Dedifferentiated amniotic fluid mesenchymal stem cell (primary cell): ENCODE measurements around the gene RALGAPA1.
"Not testable (repeated sequence)": the region's sequence is repeated elsewhere in the genome, so short reads cannot be mapped to it uniquely, and the experiment has no call there.

Experiments
- DNase-seq: peaks from one replicate; pipeline ENCODE4 v3.0.0-alpha.2; 2016; ENCODE audit errors: extremely low spot score

RALGAPA1 gene

DNA sequence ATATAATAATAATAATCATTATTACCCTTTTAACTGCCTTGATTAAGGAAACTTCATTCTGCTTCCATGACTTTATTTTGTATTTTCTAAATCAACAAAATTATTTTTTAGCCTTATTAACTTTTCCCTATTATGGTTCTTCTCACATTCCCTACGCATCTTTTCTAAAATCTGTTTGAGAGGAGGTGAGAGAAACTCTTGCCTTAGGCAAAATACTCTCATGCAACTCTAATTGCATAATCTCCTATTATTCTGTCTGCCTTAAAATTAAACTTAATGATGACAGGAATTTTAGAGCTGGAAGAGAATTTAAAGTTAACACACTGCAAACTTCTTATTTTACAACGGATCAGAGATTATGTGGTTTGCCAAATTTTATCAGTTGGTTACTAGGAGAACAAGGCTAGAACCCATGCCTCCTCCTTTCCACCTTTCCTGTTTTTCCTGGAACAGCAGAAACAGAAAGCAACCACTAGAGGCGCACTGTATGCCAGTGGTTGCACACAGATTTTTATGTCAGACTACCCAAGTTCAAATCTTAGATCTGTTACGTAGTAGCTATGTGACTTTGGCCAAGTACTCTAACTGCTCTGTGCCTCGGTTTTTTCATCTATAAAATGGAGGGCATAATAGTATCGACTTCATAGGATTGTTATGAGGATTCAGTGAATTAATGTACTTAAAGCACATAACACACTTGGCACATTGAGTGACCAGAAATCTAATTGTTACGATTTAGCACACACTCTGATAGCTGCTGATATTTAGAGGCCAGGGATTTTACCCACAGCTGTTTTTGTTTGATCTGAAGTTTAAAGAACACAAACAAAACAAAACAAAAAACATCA lies 12.7 kb upstream of the RALGAPA1 start:
- peak; percentile 42 for DNase-seq

DNA sequence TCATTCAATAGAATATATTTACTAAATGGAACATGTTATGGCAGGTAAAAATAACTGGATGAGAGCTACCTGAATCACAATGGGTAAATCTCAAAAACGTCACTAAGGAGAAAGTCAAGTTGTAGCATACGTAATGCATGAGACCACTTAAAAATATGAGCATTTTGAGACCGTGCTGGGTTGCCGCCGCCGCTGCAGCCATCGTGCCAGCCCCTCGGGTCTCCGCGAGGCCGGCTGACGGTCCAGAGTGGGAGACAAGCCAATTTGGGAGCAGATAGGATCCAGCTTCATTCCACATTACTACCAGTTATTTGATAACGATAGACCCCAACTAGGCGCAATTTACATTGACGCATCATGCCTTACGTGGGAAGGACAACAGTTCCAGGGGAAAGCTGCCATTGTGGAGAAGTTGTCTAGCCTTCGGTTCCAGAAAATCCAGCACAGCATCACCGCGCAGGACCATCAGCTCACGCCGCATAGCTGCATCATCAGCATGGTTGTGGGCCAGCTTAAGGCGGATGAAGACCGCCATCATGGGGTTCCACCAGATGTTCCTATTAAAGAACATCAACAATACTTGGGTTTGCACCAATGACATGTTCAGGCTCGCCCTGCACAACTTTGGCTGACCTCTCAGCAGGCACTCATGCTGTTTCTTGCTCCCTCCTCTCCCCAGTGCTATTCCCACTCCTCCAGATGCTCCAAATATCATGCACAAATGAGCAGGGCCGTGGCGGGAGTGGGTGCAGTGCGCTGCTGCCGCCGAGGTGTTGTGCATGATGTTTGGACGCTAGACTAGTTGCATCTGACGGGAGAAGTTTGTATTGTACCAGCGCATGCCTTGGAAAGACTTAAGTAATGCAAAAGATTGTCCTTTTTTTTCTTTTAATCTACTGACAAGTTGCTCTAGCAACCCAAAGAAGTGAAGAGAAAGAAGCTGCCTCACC lies 10.8 kb upstream of the RALGAPA1 start:
- DNase-seq = peak; percentile 3

DNA sequence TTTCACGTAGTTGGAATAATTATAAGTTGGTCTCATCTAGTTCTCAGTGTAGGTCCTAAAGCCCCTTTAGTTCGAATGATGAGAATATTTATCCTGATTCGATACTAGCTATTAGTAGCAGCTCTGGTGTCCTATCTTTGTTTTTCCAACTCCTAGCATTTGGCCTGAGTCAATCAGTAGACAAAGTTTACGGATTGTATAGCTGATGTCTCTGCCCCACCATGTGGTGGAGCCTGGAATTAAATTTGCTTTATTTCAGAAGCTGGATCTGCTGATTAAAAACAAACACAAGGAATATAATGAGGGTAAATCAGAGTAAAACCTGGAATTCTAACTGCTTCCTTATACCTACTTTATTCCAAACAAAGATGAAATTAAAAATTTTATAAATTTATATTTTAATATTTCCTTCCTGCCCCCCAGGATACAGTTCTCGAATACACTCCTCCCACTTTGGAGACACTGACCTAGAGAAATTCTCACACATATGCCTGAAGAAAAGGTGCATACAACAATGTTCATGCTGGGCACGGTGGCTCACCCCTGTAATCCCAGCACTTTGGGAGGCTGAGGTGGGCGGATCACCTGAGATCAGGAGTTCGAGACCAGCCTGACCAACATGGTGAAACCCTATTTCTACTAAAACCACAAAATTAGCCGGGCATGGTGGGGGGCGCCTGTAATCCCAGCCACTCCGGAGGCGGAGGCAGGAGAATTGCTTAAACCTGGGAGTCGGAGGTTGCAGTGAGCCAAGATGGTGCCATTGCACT lies 9.4 kb upstream of the RALGAPA1 start:
- DNase-seq = peak; percentile 55

DNA sequence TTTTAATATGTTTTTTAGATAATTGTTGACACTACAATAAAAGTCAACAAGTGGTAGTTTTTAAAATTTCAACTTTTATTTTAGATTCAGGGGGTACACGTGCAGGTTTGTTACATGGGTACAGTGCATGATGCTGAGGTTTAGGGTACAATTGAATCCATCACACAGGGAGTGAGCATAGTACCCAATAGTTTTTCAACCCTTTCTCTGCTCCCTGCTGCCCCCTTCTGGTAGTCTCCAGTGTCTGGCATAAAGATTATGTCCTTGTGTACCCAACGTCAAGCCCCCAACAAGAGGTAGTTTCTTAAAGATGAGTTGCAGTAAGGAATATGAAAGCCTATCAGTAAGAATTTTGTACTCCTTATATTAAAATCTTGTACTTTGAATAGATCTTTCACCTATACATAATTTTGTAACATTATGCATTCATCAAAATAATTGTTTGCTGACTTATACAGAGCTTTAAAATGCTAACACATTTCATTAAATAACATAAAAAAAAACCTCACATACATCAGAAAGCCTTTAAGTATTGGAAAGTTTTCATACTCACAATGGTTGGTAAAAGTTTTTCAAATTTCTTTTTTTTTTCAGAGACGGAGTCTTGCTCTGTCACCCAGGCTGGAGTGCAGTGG lies 5.4 kb upstream of the RALGAPA1 start:
- peak; percentile 47 for DNase-seq

DNA sequence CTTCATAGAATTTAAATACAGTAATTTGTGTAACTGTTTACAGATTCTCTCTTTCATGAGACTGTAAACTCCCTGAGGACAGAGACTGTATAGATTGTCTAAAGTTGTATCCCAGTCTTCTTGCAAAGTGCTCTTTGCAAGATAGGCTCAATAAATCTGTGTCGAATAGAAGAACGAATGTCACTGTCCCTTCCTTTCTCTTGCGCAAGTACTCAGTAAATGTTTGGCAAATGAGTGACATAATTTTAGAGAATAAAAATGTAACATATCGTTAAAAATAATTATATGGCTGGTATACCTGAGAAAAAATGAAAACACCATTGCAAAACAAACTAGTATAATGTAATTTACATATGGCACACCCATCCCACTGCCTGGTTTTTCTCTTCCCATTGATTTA lies 1.9 kb upstream of the RALGAPA1 start:
- no peak for DNase-seq

DNA sequence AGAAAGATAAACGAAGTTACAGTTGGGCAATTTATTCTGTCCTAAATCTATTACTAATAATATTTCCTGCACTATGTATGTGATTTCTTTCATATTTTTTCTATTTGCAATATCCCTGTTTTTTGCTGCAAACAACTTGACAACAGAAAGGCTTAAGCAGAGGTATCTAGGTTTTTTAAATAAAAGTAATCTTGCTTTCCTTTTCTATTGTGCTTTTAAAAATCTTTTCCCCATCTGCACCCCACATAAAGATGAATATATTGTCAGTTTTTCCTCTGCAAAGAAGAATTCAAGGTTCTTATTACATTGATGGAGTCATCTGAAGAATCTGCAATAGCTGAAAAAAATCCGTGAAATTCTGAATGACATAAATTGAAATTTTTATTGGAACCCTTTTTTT lies 502 bp upstream of the RALGAPA1 start:
- DNase-seq = no peak

DNA sequence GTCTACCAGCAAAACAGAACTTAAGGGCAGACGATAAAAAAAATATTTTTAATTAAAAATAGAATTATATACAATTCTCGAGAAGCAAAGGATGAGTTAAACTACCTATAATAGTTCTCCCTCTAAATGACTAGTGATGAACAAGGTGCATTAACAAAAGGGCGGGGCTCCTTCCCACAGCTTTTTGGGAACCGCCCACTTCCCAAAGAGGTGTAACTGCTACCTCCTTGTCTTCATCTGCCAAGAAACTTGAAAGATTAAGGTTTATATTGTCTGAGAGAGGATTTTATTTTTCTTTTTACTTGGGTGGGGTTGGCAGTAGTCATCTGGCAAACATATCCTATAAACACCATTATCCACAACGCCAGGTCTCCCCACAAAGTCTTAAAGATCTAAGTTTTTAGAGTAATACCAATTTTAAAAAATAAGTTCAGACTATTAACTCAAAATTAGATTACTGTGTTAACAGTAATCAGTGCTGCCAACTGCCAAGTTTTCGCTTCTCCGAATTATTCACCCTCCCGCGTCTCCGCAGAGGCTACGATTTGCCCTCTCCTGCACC lies 938 bp downstream of the RALGAPA1 start:
- no peak for DNase-seq

DNA sequence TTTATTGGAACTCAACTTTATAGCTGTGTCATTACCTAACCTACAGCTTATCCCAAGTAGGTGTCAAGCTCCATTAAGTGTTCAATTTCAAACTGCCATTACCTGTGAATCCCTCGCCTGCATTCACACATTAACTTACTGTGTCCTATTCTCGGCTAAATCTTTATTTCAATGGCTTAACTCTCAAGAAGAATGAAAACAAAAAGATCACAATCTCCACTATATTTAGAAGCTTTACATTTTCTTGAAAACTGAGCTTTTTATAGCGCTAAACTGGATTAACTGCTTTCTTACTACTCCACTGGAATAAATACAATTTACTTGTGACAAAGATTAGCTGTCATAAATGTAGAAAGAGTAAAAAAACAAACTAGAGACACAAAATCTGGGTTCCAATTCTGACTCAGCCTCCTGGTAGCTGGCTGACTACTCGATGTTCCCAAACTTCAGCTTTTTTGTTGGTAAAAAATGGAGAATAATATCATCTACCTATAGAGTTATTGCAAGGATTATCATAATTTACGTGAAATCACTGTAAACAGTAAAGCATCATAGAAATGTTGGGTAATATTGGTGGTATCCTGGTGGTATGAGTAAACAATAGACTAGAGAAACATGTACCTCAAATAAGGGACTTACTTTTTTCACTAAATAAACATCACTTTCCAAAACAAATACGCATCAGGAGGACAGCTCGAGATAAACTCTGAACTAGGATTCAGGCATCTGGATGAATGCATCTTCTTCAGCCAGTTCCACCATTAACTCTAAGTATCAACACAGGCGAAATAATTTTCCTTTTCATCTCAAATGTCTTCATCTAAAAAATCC lies 1.7 kb downstream of the RALGAPA1 start:
- DNase-seq = no peak

DNA sequence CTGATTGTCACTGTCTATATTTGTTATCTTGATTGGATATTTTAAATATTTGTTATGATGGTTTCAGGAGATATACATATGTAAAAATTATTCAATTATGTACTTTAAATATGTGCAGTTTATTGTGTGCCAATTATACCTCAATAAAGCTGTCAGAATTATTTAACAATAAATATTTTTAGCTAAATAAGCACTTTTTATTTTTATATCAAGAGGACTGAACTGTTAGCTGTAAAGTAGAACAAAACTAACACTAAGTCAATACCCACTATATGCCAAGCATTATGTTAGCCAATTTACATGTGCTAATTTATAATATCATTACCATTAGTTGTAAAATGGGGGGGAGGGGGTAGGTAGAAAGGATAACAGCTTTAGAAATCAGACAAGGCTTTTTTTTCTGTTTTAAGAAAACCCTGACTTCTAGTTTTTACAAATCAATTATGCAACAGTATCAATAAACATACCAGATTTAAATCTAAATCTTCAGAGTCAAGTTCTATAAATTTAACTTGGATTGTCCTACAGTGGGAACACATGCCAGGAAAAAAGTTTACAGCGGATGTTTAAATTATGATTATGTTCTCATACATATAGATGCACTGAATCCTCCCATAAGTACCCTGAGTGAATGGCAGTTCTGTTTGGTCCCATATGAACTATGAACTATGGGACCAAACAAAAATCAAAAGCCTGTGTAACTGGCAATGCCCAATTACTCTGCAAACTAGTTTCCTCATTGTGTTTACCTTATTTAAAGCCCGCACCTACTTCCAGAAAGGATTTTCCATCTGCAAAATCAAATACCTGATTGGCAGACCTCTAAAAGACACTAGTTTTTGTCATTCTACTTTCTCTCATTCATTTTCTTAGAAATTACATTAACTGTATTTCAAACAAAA lies 2.8 kb downstream of the RALGAPA1 start:
- no peak for DNase-seq

DNA sequence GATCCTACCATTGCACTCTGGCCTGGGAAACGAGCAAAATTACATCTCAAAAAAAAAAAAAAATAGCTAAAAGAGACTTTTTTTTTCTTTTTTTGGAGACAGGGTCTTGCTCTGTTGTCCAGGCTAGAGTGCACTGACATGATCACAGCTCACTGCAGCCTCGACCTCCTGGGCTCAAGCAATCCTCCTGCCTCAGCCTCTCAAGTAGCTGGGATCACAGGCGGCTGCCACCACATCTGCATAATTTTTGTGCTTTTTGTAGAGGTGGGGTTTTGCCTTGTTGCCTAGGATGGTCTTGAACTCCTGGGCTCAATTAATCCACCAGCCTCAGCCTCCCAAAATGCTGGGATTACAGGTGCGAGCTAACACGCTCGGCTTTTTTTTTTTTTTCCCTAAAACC lies 11.3 kb downstream of the RALGAPA1 start:
- DNase-seq = no peak

DNA sequence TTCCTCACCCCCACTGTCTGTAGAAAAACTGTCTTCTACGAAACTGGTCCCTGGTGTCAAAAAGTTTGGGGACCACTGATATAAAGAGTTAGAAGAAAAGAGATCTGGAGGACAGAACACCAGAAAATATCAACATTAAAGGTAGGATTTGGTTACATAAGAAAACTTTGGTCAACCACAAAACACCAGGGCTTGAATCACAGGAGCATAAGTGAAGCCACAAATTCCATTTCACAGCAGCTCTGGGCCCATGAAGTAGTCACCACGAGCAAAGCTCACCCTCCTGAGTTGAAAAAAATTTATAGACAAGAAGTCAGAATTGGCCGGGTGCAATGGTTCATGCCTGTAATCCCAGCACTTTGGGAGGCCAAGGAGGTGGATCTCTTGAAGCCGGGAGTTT lies 19.4 kb downstream of the RALGAPA1 start:
- DNase-seq = no peak

DNA sequence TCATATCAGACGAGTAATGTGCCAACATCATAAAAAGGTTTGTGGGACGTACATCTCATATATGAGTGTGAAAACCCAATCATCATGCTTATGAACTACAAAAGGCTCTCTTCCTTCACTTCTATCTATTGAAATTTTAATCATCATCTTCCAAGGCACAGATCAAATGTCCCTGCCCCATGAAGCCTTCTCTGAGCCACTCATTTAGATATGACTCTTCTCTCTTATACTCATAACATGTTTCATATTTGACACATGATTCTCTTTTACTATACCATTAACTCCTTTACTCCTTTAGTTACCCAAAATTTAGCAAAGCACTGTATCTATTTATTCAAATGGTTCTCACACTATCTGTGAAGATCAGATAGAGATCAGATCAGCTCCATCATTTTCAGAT lies 22.2 kb downstream of the RALGAPA1 start:
- DNase-seq = no peak

DNA sequence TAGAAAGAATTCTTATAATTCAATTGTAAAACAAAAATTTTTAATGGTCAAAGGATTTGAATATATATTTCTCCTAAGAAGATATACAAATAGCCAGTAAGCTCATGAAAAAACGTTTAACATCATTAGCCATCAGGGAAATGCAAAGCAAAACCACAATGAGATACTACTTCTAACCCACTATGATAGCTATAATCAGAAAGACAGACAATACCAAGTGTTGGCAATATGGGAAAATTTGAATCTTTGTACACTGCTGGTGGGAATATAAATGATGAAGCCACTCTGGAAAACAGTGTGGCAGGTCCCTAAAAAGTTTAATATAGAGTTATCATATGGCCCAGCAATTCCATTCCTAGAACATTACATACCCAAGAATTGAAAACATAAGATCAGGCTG lies 25.4 kb downstream of the RALGAPA1 start:
- no peak for DNase-seq

DNA sequence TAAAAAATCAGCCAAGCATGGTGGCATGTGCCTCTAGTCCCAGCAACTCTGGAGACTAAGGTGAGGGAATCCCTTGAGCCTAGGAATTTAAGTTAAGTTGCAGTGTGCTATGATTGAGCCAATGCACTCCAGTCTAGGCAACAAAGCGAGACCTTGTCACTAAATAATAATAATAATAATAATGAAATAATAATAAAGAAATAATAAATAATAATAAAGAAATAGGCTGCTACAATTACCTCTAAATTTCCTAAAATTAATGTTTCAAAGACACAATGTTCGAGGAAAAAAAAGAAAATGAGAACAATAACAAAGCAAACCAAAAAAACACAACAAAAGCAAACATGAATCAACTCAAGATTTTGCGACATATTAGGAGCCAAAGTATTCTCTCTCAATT lies 29.7 kb downstream of the RALGAPA1 start:
- DNase-seq = no peak

DNA sequence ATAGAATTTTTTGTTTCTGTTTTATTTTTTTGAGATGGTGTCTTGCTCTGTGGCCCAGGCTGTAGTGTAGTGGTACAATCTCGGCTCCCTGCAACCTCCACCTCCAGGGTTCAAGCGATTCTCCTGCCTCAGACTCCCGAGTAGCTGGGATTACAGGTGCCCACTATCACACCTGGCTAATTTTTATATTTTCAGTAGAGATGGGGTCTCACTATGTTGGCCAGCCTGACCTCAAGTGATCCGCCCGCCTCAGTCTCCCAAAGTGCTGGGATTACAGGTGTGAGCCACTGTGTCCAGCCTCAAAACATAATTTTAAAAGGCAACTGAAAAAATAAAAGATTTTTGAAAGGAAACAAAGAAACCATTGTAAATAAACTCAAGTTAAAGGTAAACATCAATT lies 31.5 kb downstream of the RALGAPA1 start:
- not testable (repeated sequence) for DNase-seq

DNA sequence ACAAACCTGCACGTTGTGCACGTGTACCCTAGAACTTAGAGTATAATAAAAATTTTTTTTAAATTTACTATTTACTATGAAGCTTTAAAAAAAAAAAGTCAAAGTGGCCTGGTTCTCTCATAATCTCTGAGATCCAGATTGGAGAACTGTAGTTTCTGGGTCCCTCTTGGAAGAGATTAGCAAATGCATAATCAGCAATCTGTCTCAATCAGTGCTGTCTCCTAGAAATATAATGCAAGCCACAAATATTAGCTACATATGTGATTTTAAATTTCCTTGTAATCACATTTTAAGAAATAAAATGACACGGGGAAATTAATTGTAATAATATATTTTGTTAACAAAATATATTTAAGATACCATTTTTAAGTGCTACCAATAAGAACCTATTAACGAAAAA lies 32.3 kb downstream of the RALGAPA1 start:
- DNase-seq = no peak

DNA sequence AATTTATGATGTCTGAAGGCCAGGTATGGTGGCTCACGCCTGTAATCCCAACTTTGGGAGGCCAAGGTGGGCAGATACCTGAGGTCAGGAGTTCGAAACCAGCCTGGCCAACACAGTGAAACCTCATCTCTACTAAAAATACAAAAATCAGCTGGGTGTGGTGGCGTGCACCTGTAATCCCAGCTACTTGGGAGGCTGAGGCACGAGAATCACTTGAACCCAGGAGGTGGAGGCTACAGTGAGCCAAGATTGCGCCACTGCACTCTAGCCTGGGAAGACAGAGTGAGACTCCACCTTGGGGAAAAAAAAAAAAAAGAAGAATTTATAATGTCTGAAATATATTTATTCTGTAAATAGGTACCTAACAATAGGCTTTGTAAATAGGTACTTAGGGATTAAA lies 33.0 kb downstream of the RALGAPA1 start:
- DNase-seq = not testable (repeated sequence)

DNA sequence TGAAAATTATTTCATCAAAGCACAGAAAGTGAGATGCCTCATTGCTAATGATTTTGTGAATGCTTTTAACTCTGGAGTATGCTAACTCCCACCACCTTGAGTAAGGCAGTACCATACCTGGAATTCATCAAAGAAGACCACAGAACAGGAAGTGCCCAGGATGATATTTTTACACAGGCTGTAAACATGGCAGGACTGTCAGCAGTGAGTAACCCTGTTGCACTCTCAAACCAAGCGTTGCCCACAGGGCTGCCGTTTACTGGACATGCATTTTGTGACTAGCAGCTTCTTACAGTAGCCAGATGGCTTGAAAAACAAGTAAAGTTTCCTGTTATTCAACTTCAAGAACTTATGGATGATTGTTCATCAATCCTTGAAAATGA lies 42.4 kb downstream of the RALGAPA1 start:
- no peak for DNase-seq

DNA sequence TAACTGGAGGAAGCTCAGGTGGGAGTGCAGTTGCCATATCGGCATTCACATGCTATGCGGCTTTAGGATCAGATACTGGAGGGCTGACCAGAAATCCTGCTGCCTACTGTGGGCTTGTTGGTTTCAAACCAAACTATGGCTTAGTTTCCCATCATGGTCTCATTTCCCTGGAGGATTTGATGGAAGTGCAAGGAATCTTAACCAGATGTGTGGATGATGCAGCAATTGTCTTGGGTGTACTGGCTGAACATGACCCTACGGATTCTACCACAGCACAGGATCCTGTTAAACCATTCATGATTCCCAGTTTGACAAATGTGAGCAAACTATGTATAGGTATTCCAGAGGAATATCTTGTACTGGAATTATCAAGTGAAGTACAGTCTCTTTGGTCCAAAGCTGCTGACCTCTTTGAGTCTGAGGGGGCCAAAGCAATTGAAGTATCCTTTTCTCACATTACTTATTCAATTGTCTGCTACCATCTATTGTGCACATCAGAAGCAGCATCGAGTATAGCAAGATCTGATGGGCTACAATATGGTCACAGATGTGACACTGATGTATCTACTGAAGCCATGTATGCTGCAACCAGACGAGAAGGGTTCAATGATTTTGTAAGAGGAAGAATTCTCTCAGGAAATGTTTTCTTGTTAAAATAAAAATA lies 42.9 kb downstream of the RALGAPA1 start:
- no peak for DNase-seq
